GM13976 (cell line): Measurements from ENCODE around the gene NAT9.
A peak's percentile ranks its signal among the peaks of the same experiment; 100 is the strongest.

Source experiments
- DNase-seq: peaks from one replicate; pipeline ENCODE4 v3.0.0; 2012; ENCODE audit warnings: low spot score
- in situ Hi-C: fragments of 300-500 bp; cut with MboI; formaldehyde crosslinking; loops from one replicate; pipeline ENCODE4 v1.12.0; 2022; ENCODE audit warnings: low sequenced_read_pairs, mixed read lengths, inconsistent platforms; ENCODE audit not compliant: unreplicated experiment
- TF ChIP-seq, protein P1 (sequence below): IDR thresholded peaks from 2 replicates; pipeline ENCODE4 v1.5.1; 2012; ENCODE audit warnings: borderline replicate concordance, mild to moderate bottlenecking; ENCODE audit not compliant: insufficient read depth; ENCODE audit errors: extremely low read depth, missing control alignments, control extremely low read depth

Gene NAT9

DNA sequence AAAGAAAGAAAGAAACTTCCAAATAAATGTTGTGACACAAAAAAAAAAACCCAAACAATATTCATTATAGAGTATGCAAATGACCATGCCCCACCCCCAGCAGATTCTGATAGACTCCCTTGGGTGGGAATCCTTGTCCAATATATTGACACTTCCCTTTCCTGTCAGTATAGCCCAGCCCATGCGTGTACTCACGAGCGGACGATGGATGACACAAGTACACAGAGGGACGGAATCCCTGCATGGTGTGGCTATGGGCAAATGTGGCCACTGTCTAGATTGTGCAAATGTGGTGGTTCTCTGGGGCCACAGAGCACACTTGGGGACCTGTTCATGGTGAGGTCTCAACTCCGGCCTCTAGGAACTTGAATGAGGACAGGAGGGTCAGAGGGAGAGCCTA lies 36.0 kb downstream of the NAT9 start:
- TF ChIP-seq, protein P1, sequence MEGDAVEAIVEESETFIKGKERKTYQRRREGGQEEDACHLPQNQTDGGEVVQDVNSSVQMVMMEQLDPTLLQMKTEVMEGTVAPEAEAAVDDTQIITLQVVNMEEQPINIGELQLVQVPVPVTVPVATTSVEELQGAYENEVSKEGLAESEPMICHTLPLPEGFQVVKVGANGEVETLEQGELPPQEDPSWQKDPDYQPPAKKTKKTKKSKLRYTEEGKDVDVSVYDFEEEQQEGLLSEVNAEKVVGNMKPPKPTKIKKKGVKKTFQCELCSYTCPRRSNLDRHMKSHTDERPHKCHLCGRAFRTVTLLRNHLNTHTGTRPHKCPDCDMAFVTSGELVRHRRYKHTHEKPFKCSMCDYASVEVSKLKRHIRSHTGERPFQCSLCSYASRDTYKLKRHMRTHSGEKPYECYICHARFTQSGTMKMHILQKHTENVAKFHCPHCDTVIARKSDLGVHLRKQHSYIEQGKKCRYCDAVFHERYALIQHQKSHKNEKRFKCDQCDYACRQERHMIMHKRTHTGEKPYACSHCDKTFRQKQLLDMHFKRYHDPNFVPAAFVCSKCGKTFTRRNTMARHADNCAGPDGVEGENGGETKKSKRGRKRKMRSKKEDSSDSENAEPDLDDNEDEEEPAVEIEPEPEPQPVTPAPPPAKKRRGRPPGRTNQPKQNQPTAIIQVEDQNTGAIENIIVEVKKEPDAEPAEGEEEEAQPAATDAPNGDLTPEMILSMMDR, result no peak
- peak; percentile 12 for DNase-seq
- in situ Hi-C loops, result no loop called here

GRCh38 chr17:74739227-74739831 lies 36.8 kb downstream of the NAT9 start:
- peak; percentile 5 for DNase-seq
- TF ChIP-seq, protein P1, result no peak
- in situ Hi-C loops, result no loop called here

DNA sequence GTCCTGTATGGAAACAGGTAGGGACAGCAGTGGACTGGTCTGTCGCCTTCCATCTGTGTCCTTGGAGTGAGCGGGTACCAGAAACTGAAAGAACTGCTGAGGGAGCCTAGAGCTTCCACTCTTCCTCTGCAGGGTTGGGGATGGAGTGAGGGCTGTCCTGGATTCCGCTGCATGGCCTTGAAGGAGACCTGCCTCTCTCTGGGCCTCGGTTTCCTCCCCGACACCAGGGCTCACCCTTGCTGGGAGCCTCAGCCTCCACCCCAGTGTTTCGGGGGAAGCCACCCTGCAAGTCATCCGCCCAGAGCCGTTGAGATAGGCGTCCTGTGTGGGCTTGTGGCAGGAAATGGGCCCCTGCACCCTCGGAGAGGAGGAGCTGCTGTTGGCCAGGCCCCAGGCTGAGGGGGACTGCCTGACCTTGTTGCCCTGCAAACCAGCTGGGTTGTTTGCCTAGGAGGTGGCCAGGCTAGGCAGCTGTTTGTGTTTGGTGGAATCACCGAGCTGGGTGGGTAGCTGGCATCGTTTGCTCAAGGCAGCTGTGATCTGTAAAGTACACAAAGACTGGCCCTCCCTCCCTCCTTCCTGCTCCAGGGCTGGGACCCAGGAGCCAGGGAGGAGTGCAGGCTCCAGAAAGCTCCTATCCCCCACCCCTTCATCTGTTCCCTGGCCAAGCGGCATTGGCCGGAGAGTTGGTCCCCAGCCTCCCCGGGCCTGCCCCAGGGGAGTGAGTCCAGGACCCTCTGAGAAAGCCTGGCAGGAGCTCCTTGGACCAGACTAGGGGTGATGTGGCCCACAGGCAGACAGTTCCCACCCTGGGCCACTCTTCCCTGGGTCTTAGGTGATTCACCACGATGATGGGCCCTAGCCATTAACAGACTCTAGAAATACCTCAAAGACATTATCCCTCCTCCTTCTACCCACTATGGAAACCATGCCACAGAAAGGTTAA lies 37.8 kb downstream of the NAT9 start:
- peak; percentile 90 for DNase-seq
- in situ Hi-C loops, result no loop called here
- TF ChIP-seq, protein P1, result no peak

DNA sequence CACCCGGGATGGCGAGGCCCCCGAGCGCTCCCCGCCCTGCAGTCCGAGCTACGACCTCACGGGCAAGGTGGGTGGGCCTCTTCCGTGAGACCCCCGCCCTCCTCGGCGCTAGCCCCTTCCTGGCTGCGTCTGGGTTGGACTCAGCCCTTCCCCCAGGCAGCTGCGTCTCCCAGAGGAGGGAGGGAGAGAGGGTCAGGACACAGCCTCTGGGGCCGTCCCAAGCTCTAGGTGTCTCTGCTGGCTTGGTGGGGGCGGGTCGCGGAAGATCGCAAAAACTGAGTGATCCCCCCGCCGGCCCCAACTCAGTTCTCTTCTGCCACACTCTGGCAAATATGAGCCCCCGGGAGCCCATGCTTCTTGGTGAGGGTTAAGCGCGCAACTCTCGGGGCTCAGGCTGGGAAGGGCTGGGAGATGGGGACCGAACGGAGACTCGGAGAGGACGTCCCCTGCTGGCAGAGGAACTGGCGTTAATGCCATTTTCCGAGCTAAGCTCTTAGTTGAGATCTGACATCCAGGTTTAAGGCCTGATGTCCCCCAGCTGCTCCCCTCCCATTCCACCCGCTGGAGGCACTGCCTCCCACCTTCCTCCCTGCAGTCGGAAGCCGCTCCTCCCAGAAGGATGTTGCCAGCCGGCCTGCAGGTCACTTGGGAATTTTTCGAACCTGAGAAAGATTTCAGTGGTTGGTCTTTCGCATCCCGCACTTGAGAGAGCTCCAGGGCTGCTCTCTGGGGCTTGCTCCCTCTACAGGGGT lies 38.7 kb downstream of the NAT9 start:
- TF ChIP-seq, protein P1, result peak; percentile 62
- peak; percentile 80 for DNase-seq
- in situ Hi-C loops, result no loop called here

GRCh38 chr17:74736513-74737298 lies 39.4 kb downstream of the NAT9 start, which contains the start of gene RAB37:
RAB37 (plus strand) TSS chr17:74737256; CDS start chr17:74737273, 17 bp downstream.
- in situ Hi-C loops, result no loop called here
- TF ChIP-seq, protein P1, result peak; percentile 82
- DNase-seq, result peak; percentile 81
